Measurements from ENCODE around the gene LNX2.

The LNX2 gene

GRCh38 chr13:27621366-27622101, 1.2 kb upstream of the LNX2 start, which contains the start of gene POLR1D:
POLR1D (plus strand) TSS chr13:27621892; CDS start chr13:27621984, 92 bp downstream.
- peaks cover 9% of the 10 kb centered on the region for H3K79me2 ChIP-seq
- peak within 1 kb of the TSS; percentile 86 for H3K4me3 ChIP-seq (ENCODE audit: low read depth, low read length)
- H3K9me3 ChIP-seq (ENCODE audit: control insufficient read depth, low read length): no peaks in the 10 kb centered on the region
- peak within 1 kb of the TSS; percentile 50 for H3K9ac ChIP-seq
- TF ChIP-seq CTCF (IDR thresholded peaks at IDR 0.05): no peak
- H3K4me2 ChIP-seq (ENCODE audit: low read length): peak within 1 kb of the TSS; percentile 97
- H3K4me1 ChIP-seq: peaks cover 3% of the 10 kb centered on the region
- peak within 1 kb of the TSS; percentile 88 for H2AFZ ChIP-seq
- H3K27me3 ChIP-seq (ENCODE audit: control insufficient read depth, insufficient read depth, low read length): no peaks in the 10 kb centered on the region
- H3K36me3 ChIP-seq (ENCODE audit: control insufficient read depth, insufficient read depth, low read length): no peaks in the 10 kb centered on the region
- peak within 1 kb of the TSS; percentile 98 for H3K27ac ChIP-seq

GRCh38 chr13:27621116-27621365, 712 bp upstream of the LNX2 start:
- no peak for TF ChIP-seq CTCF (IDR thresholded peaks at IDR 0.05)
- Histone ChIP-seq H3K27me3 (ENCODE audit: control insufficient read depth, insufficient read depth, low read length) (no peaks in the 10 kb centered on the region), H3K4me2 (ENCODE audit: low read length) (peak overlapping the region; percentile 97), H3K79me2 (peaks cover 12% of the 10 kb centered on the region), H3K4me3 (ENCODE audit: low read depth, low read length) (peak overlapping the region; percentile 86), H3K4me1 (peaks cover 3% of the 10 kb centered on the region), H3K36me3 (ENCODE audit: control insufficient read depth, insufficient read depth, low read length) (no peaks in the 10 kb centered on the region), H3K27ac (peak overlapping the region; percentile 98), H3K9ac (peak overlapping the region; percentile 50), H2AFZ (peak overlapping the region; percentile 88), H3K9me3 (ENCODE audit: control insufficient read depth, low read length) (no peaks in the 10 kb centered on the region)

- peak overlapping the region; percentile 98 for H3K27ac ChIP-seq
- H3K9ac ChIP-seq: no peak overlapping the region
- no peak for TF ChIP-seq CTCF (IDR thresholded peaks at IDR 0.05)
- H3K27me3 ChIP-seq (ENCODE audit: control insufficient read depth, insufficient read depth, low read length): no peaks in the 10 kb centered on the region
- H3K4me1 ChIP-seq: peaks cover 3% of the 10 kb centered on the region
- H3K9me3 ChIP-seq (ENCODE audit: control insufficient read depth, low read length): no peaks in the 10 kb centered on the region
- peak overlapping the region; percentile 97 for H3K4me2 ChIP-seq (ENCODE audit: low read length)
- H3K36me3 ChIP-seq (ENCODE audit: control insufficient read depth, insufficient read depth, low read length): no peaks in the 10 kb centered on the region
- peak overlapping the region; percentile 86 for H3K4me3 ChIP-seq (ENCODE audit: low read depth, low read length)
- peaks cover 18% of the 10 kb centered on the region for H3K79me2 ChIP-seq
- peak overlapping the region; percentile 75 for H2AFZ ChIP-seq
These were observed 477 bp downstream of the LNX2 start for GRCh38 chr13:27619728-27620376.

GRCh38 chr13:27619093-27619727, 1.1 kb downstream of the LNX2 start:
- Histone ChIP-seq H3K36me3 (ENCODE audit: control insufficient read depth, insufficient read depth, low read length) (no peaks in the 10 kb centered on the region), H3K4me3 (ENCODE audit: low read depth, low read length) (peak overlapping the region; percentile 86), H3K9me3 (ENCODE audit: control insufficient read depth, low read length) (no peaks in the 10 kb centered on the region), H3K27ac (peak overlapping the region; percentile 98), H3K79me2 (peaks cover 22% of the 10 kb centered on the region), H3K9ac (no peak overlapping the region), H3K27me3 (ENCODE audit: control insufficient read depth, insufficient read depth, low read length) (no peaks in the 10 kb centered on the region), H3K4me1 (peaks cover 3% of the 10 kb centered on the region), H3K4me2 (ENCODE audit: low read length) (peak overlapping the region; percentile 97), H2AFZ (peak overlapping the region; percentile 75)
- TF ChIP-seq CTCF (IDR thresholded peaks at IDR 0.05): no peak
